Endothelial cell (in vitro differentiated cells): Measurements from ENCODE around the gene KNDC1. TPM values are rescaled to one million over a fixed set of nuclear protein-coding genes. Genes with fewer than 3 reads are reported as not detected.

Source experiments
- DNase-seq: peaks from one replicate; pipeline ENCODE4 v3.0.0; 2021; ENCODE audit warnings: low spot score
- H3K27ac Mint-ChIP-seq: one replicate; pipeline ENCODE4 v1.8.0; 2021; ENCODE audit warnings: mixed read lengths, inconsistent platforms; ENCODE audit not compliant: unreplicated experiment
- H3K27me3 Mint-ChIP-seq: one replicate; pipeline ENCODE4 v1.8.0; 2021; ENCODE audit warnings: mild to moderate bottlenecking, moderate library complexity, mixed read lengths, inconsistent platforms; ENCODE audit not compliant: unreplicated experiment
- H3K36me3 Mint-ChIP-seq: one replicate; pipeline ENCODE4 v1.8.0; 2021; ENCODE audit warnings: mild to moderate bottlenecking, low read depth, mixed read lengths, inconsistent platforms; ENCODE audit not compliant: unreplicated experiment
- H3K4me1 Mint-ChIP-seq: one replicate; pipeline ENCODE4 v1.8.0; 2021; ENCODE audit warnings: mild to moderate bottlenecking, mixed read lengths, inconsistent platforms; ENCODE audit not compliant: unreplicated experiment
- H3K4me3 Mint-ChIP-seq: one replicate; pipeline ENCODE4 v1.8.0; 2021; ENCODE audit warnings: mild to moderate bottlenecking, mixed read lengths, inconsistent platforms; ENCODE audit not compliant: unreplicated experiment
- H3K9me3 Mint-ChIP-seq: one replicate; pipeline ENCODE4 v1.8.0; 2021; ENCODE audit warnings: mixed read lengths, inconsistent platforms; ENCODE audit not compliant: unreplicated experiment
- total RNA-seq: library from RNA; stranded (reverse); fragmentation: NEBNext Ultra II Directional; extraction: Animal tissue kit (Norgen Biotek cat#: 25700); gene quantifications from one replicate; pipeline ENCODE4 v1.2.1, GENCODE V29; 2021; ENCODE audit not compliant: unreplicated experiment
- TF ChIP-seq, protein P1 (sequence below): fragments of 200-600 bp; sonication (generic); IDR thresholded peaks from one replicate; pipeline ENCODE4 v1.5.0; 2021; ENCODE audit warnings: antibody characterized with exemption; ENCODE audit not compliant: unreplicated experiment

KNDC1 gene
- total RNA-seq, 1 donor from 2014 or later = 1.3 TPM

DNA sequence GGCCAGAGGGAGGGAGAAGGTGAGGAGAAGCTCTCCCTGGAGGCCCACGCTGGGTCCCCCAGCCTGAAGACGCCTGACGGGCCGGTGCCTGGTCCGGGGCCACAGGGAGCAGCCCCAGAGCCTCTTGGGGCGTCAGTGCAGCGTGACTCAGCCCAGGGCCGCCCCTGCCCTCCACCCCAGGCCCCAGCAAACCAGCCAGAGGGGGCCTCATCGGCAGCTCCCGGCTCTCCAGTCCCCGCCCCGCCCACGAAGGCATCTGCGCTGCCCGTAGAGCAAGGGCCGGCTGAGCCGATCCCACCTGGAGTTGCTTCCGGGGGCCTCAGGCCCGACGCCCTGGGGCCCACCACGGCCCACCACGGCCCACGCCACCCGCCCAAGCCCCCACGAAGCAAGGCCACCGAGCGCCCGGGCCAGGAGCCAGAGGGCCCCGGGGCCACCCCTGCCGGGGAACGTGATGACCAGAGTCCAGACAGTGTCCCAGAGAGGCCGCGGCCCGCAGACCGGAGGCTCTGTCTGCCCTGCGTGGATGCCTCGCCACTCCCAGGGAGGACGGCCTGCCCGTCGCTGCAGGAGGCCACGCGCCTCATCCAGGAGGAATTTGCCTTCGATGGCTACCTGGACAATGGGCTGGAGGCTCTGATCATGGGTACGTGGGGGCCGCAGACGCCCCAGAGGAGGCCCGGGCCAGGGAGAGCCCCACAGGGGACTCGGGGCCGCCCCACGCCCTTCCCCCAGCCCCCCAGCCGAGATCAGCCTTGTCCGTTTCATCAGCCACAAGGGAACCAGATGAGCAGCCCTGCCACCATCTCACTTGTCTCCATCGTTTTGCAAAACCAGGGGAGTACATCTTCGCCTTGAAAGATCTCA is 38.8 kb downstream of the KNDC1 start:
- Mint-ChIP-seq H3K27ac (peak overlapping the region; percentile 81), H3K4me3 (no peak overlapping the region), H3K36me3 (peaks cover 1% of the 10 kb centered on the region), H3K9me3 (no peaks in the 10 kb centered on the region), H3K4me1 (no peaks in the 10 kb centered on the region), H3K27me3 (peaks cover 14% of the 10 kb centered on the region)
- TF ChIP-seq, protein P1, sequence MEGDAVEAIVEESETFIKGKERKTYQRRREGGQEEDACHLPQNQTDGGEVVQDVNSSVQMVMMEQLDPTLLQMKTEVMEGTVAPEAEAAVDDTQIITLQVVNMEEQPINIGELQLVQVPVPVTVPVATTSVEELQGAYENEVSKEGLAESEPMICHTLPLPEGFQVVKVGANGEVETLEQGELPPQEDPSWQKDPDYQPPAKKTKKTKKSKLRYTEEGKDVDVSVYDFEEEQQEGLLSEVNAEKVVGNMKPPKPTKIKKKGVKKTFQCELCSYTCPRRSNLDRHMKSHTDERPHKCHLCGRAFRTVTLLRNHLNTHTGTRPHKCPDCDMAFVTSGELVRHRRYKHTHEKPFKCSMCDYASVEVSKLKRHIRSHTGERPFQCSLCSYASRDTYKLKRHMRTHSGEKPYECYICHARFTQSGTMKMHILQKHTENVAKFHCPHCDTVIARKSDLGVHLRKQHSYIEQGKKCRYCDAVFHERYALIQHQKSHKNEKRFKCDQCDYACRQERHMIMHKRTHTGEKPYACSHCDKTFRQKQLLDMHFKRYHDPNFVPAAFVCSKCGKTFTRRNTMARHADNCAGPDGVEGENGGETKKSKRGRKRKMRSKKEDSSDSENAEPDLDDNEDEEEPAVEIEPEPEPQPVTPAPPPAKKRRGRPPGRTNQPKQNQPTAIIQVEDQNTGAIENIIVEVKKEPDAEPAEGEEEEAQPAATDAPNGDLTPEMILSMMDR = no peak
- DNase-seq = no peak

DNA sequence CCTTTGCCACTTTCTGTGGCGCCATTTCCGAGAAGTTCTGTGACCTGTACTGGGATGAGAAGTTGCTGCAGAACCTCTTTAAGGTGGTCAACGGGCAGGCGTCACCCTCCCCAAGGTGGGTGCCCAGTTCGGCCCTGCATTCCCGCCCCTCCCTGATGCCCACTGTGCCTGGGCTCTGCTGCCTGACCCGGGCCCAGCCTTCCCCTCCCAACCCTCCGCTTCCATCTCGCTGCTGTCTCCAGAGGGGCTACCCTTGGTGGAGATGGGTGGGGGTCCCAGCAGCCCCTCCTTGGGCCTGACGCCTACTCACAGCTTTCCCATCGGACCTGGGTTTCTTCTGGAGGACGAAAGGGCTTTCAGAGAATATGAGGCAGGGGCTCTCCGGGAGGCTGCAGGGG is 39.5 kb downstream of the KNDC1 start:
- H3K27ac Mint-ChIP-seq = peak overlapping the region; percentile 81
- no peaks in the 10 kb centered on the region for H3K9me3 Mint-ChIP-seq
- no peaks in the 10 kb centered on the region for H3K36me3 Mint-ChIP-seq
- peaks cover 12% of the 10 kb centered on the region for H3K27me3 Mint-ChIP-seq
- no peak for DNase-seq
- no peak overlapping the region for H3K4me3 Mint-ChIP-seq
- TF ChIP-seq, protein P1 = no peak
- no peaks in the 10 kb centered on the region for H3K4me1 Mint-ChIP-seq

DNA sequence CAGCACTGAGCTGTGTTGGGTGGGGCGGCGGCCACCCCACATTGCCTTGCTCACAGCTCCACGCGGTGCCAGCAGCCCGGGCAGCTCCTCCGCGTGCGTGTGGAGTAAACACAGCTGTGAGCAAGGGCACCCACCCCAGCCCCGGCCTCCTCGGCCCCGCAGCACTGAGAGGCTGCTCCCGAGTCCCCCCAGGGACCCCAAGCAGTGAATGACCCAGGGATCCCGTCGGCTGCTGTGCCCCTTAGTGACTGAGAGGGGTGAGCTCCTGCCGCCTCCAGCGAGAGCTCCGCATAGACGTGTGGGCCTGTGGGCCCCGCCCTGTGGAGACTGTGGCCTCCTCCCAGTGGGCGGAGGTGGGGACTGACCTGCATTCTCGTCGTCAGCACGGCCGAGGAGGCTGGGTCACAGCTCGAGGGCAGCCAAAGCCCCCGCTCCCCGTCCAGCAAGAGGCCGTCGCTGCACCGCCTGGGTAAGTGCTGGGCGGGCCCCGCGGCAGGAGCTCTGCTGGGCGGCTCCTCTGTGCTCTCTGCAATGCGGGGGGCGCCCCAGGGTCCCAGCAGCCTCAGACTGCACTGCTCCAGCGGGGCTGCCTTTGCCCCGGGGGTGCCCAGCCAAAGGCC is 40.1 kb downstream of the KNDC1 start:
- peaks cover 12% of the 10 kb centered on the region for H3K27me3 Mint-ChIP-seq
- H3K27ac Mint-ChIP-seq = no peak overlapping the region
- DNase-seq = no peak
- H3K4me3 Mint-ChIP-seq = no peak overlapping the region
- no peaks in the 10 kb centered on the region for H3K9me3 Mint-ChIP-seq
- H3K36me3 Mint-ChIP-seq = no peaks in the 10 kb centered on the region
- TF ChIP-seq, protein P1 = no peak
- H3K4me1 Mint-ChIP-seq = no peaks in the 10 kb centered on the region

DNA sequence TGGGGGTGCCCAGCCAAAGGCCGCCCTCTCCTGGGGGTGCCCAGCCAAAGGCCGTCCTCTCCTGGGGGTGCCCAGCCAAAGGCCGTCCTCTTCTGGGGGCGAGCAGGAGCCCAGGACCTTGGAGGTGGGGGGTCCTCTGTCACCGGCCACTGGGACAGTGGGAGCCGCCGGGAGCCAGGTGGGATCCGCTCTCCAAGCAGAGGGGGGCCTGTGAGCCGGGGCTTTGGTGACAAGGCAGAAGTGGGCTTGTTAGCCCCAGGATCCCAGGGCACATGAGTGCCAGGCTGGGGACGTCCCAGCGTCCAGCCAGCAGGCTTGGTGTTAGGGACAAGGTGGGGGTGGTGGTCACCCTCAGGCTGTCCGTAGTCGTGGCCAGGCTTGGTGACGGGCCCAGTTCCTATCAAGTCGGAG is 40.6 kb downstream of the KNDC1 start:
- no peak overlapping the region for H3K27ac Mint-ChIP-seq
- peaks cover 12% of the 10 kb centered on the region for H3K27me3 Mint-ChIP-seq
- H3K36me3 Mint-ChIP-seq = no peaks in the 10 kb centered on the region
- DNase-seq = no peak
- H3K9me3 Mint-ChIP-seq = no peaks in the 10 kb centered on the region
- TF ChIP-seq, protein P1 = no peak
- H3K4me3 Mint-ChIP-seq = no peak overlapping the region
- H3K4me1 Mint-ChIP-seq = no peaks in the 10 kb centered on the region
